Neural cell (in vitro differentiated cells): Measurements from ENCODE around the gene FKRP. TPM values are rescaled to one million over a fixed set of nuclear protein-coding genes. Genes with fewer than 3 reads are reported as not detected.

Experiments used
- H2AFZ ChIP-seq: fragments of 200-600, 300-800 bp; sonication (generic), shearing (Covaris generic); 2 replicates; pipeline ENCODE4 v1.6.0; 2014; ENCODE audit warnings: low read depth, mild to moderate bottlenecking, antibody characterized with exemption, low read length, moderate library complexity
- H3F3A ChIP-seq: fragments of 200-600 bp; shearing (Covaris generic); 2 replicates; pipeline ENCODE4 v1.6.1; 2016; ENCODE audit warnings: mild to moderate bottlenecking, moderate library complexity, mixed read lengths, antibody characterized with exemption, low read length; ENCODE audit not compliant: insufficient read depth, poor library complexity, severe bottlenecking
- H3K27ac ChIP-seq: fragments of 200-600, 300-800 bp; sonication (generic), shearing (Covaris generic); 2 replicates; pipeline ENCODE4 v1.5.1; 2014; ENCODE audit warnings: mild to moderate bottlenecking, low read length, moderate library complexity
- H3K27me3 ChIP-seq: fragments of 300-800, 200-600 bp; sonication (generic), shearing (Covaris generic); 2 replicates; pipeline ENCODE4 v1.6.0; 2014; ENCODE audit warnings: mild to moderate bottlenecking, low read depth, low read length, moderate library complexity; ENCODE audit not compliant: insufficient read depth
- H3K36me3 ChIP-seq: fragments of 300-800, 200-600 bp; sonication (generic), shearing (Covaris generic); 2 replicates; pipeline ENCODE4 v1.5.1; 2014; ENCODE audit warnings: mild to moderate bottlenecking, antibody characterized with exemption, low read length, moderate library complexity; ENCODE audit not compliant: insufficient read depth
- H3K4me2 ChIP-seq: fragments of 300-800, 200-600 bp; sonication (generic), shearing (Covaris generic); 2 replicates; pipeline ENCODE4 v1.6.0; 2014; ENCODE audit warnings: mild to moderate bottlenecking, low read length
- H3K4me3 ChIP-seq: fragments of 300-800, 200-600 bp; sonication (generic), shearing (Covaris generic); 2 replicates; pipeline ENCODE4 v1.5.1; 2014; ENCODE audit warnings: mild to moderate bottlenecking, low read length, moderate library complexity
- H3K79me2 ChIP-seq: fragments of 200-600 bp; shearing (Covaris generic); replicated peaks from 2 replicates; pipeline ENCODE4 v1.6.0; 2014; ENCODE audit warnings: mild to moderate bottlenecking, low read length, moderate library complexity; ENCODE audit not compliant: insufficient read depth
- H3K9ac ChIP-seq: fragments of 300-800, 200-600 bp; sonication (generic), shearing (Covaris generic); 2 replicates; pipeline ENCODE4 v1.6.1; 2016; ENCODE audit warnings: mild to moderate bottlenecking, low read length, mixed read lengths
- H3K9me2 ChIP-seq: fragments of 200-600 bp; shearing (Covaris generic); 2 replicates; pipeline ENCODE4 v1.6.1; 2016; ENCODE audit warnings: mild to moderate bottlenecking, low read length, mixed read lengths; ENCODE audit not compliant: insufficient read depth
- H3K9me3 ChIP-seq: fragments of 200-600, 300-800 bp; sonication (generic), shearing (Covaris generic); 2 replicates; pipeline ENCODE4 v1.6.1; 2016; ENCODE audit warnings: mild to moderate bottlenecking, mixed run types, low read length, moderate library complexity, mixed read lengths
- H4K20me1 ChIP-seq: fragments of 200-600 bp; shearing (Covaris generic); 2 replicates; pipeline ENCODE4 v1.6.1; 2016; ENCODE audit warnings: mild to moderate bottlenecking, mixed run types; ENCODE audit not compliant: insufficient read depth
- EP300 ChIP-seq: fragments of 450-650 bp; conservative IDR thresholded peaks from 2 replicates; pipeline ENCODE4 v1.6.1; 2014; ENCODE audit warnings: antibody characterized with exemption, mild to moderate bottlenecking, moderate library complexity; ENCODE audit not compliant: poor library complexity, severe bottlenecking
- EZH2 ChIP-seq: fragments of 200-600, 300-800 bp; shearing (Covaris generic), sonication (generic); IDR thresholded peaks from 2 replicates; pipeline ENCODE4 v1.6.1; 2014; ENCODE audit warnings: antibody characterized with exemption, low read length, borderline replicate concordance, mild to moderate bottlenecking; ENCODE audit not compliant: insufficient read depth, poor library complexity, severe bottlenecking
- MXI1 ChIP-seq: fragments of 450-650 bp; conservative IDR thresholded peaks from 2 replicates; pipeline ENCODE4 v1.6.1; 2014; ENCODE audit warnings: antibody characterized with exemption, mild to moderate bottlenecking; ENCODE audit not compliant: poor library complexity, severe bottlenecking
- POLR2AphosphoS5 ChIP-seq: IDR thresholded peaks from 2 replicates; pipeline ENCODE4 v1.6.1; 2012
- RAD21 ChIP-seq: fragments of 450-650 bp; conservative IDR thresholded peaks from 2 replicates; pipeline ENCODE4 v1.6.1; 2014; ENCODE audit warnings: antibody characterized with exemption, mild to moderate bottlenecking, moderate library complexity
- SMC3 ChIP-seq: fragments of 450-650 bp; conservative IDR thresholded peaks from 2 replicates; pipeline ENCODE4 v1.6.1; 2014; ENCODE audit warnings: antibody characterized with exemption, mild to moderate bottlenecking, moderate library complexity; ENCODE audit not compliant: poor library complexity
- TAF1 ChIP-seq: IDR thresholded peaks from 2 replicates; pipeline ENCODE4 v1.6.1; 2012; ENCODE audit warnings: low read depth
- polyA minus RNA-seq: library from RNA; depleted of rRNA, polyadenylated mRNA; stranded (reverse); fragments of >200 nt; gene quantifications from 2 replicates; pipeline ENCODE4 v1.2.3, GENCODE V29; 2014
- polyA plus RNA-seq: library from polyadenylated mRNA; depleted of rRNA; stranded (reverse); fragments of >200 nt; gene quantifications from 2 replicates; pipeline ENCODE4 v1.2.3, GENCODE V29; 2014
- TF ChIP-seq, protein P1 (sequence below): IDR thresholded peaks from 2 replicates; pipeline ENCODE4 v1.6.1; 2012; ENCODE audit warnings: borderline replicate concordance

The FKRP gene
- polyA plus RNA-seq (27.8 and 46.0 TPM in 2 replicates), polyA minus RNA-seq (37.7 and 55.0 TPM in 2 replicates)

DNA sequence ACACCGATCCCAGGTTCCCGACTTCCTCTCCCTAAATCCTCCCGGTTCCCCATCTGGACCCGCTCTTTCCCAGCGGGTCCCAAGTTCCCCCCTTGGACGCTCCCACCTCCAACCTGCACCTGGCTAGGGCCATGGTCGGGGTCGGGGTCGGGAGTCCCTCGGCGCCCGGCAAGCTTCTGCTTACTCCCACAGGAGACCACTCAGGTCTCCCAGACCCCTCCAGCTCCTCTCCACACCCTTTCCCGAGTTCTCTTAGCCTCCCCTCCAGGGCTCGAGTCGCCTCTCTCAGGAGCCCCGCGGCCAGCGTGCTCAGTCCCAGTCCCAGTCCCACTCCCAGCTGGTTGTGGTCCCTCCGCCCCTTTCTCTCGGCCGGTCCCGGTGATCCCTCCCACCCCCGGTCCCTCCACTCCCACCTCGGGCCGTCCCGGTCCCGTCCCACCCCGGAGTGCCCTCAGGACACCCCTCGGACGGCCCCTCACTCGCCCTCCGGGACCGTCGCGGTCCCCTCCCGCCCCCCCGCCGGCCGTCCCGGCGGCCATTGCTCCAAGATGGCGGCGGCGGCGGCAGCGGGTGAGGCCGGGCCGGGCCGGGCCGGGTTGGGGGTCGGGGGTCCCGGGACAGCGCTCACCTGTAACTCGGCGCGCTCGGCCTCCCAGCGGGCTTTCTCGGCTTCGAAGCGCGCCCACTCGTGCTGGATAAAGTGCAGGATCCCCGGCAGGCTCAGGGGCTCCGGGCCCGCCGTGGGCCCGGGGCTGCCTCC lies at the start of gene FKRP:
Gene FKRP, plus strand, starts transcription at position 537 of the 760 bp plus-strand sequence. CDS start 9,394 bp downstream, outside the sequence.
- Histone ChIP-seq H3K27ac (peak within 1 kb of the TSS; percentile 98), H3K4me2 (peak within 1 kb of the TSS; percentile 65), H3K27me3 (no peaks in the 10 kb centered on the region), H3K36me3 (no peaks in the 10 kb centered on the region), H2AFZ (peak within 1 kb of the TSS; percentile 40), H3K9me3 (no peaks in the 10 kb centered on the region), H3K9me2 (no peaks in the 10 kb centered on the region), H3F3A (no peaks in the 10 kb centered on the region), H3K4me3 (peak within 1 kb of the TSS; percentile 98), H4K20me1 (peaks cover 24% of the 10 kb centered on the region), H3K79me2 (peaks cover 56% of the 10 kb centered on the region), H3K9ac (peak within 1 kb of the TSS; percentile 99)
- peak; percentile 69 for TF ChIP-seq TAF1
- TF ChIP-seq EP300: no peak
- TF ChIP-seq, protein P1, sequence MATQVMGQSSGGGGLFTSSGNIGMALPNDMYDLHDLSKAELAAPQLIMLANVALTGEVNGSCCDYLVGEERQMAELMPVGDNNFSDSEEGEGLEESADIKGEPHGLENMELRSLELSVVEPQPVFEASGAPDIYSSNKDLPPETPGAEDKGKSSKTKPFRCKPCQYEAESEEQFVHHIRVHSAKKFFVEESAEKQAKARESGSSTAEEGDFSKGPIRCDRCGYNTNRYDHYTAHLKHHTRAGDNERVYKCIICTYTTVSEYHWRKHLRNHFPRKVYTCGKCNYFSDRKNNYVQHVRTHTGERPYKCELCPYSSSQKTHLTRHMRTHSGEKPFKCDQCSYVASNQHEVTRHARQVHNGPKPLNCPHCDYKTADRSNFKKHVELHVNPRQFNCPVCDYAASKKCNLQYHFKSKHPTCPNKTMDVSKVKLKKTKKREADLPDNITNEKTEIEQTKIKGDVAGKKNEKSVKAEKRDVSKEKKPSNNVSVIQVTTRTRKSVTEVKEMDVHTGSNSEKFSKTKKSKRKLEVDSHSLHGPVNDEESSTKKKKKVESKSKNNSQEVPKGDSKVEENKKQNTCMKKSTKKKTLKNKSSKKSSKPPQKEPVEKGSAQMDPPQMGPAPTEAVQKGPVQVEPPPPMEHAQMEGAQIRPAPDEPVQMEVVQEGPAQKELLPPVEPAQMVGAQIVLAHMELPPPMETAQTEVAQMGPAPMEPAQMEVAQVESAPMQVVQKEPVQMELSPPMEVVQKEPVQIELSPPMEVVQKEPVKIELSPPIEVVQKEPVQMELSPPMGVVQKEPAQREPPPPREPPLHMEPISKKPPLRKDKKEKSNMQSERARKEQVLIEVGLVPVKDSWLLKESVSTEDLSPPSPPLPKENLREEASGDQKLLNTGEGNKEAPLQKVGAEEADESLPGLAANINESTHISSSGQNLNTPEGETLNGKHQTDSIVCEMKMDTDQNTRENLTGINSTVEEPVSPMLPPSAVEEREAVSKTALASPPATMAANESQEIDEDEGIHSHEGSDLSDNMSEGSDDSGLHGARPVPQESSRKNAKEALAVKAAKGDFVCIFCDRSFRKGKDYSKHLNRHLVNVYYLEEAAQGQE: peak; percentile 62
- TF ChIP-seq EZH2: no peak
- TF ChIP-seq POLR2AphosphoS5: peak; percentile 42

- Histone ChIP-seq H3K4me2 (no peak overlapping the region), H4K20me1 (no peaks in the 10 kb centered on the region), H3K4me3 (no peak overlapping the region), H3K27me3 (no peaks in the 10 kb centered on the region), H3K9me3 (no peaks in the 10 kb centered on the region), H3F3A (no peaks in the 10 kb centered on the region), H3K79me2 (no peaks in the 10 kb centered on the region), H3K9me2 (no peaks in the 10 kb centered on the region), H2AFZ (no peak overlapping the region), H3K27ac (no peak overlapping the region), H3K36me3 (peaks cover 4% of the 10 kb centered on the region), H3K9ac (no peak overlapping the region)
- TF ChIP-seq RAD21 (no peak), EP300 (no peak), EZH2 (no peak), POLR2AphosphoS5 (no peak), SMC3 (no peak), MXI1 (no peak), TAF1 (no peak)
- TF ChIP-seq, protein P1: no peak
These were observed 49.0 kb upstream of the FKRP start for GRCh38 chr19:46696866-46697203.
